ENCODE measurements around the gene OR5K4.

OR5K4 gene

DNA sequence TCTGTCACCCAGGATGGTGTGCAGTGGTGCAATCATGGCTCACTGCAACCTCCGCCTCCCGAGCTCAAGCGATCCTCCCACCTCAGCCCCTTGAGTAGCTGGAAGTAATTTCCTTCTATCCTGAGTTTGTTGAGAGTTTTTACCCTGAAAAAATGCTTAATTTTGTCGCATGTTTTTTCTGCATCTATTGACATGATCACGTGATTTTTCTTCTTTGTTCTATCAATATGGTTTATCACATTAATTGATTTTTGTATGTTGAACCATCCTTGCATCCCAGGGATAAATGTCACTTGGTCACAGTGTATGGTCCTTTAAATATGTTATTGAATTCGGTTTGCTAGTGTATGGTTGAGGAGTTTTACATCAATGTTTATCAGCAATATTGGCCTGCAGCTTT is 11.9 kb upstream of the OR5K4 start:
- CTCF ChIA-PET = interaction anchor here (0.6 kb wide), 1 partner anchor 736 kb away, joined by 3 read pairs; no protein-coding TSS in a partner anchor
- TF ChIP-seq, protein P1, sequence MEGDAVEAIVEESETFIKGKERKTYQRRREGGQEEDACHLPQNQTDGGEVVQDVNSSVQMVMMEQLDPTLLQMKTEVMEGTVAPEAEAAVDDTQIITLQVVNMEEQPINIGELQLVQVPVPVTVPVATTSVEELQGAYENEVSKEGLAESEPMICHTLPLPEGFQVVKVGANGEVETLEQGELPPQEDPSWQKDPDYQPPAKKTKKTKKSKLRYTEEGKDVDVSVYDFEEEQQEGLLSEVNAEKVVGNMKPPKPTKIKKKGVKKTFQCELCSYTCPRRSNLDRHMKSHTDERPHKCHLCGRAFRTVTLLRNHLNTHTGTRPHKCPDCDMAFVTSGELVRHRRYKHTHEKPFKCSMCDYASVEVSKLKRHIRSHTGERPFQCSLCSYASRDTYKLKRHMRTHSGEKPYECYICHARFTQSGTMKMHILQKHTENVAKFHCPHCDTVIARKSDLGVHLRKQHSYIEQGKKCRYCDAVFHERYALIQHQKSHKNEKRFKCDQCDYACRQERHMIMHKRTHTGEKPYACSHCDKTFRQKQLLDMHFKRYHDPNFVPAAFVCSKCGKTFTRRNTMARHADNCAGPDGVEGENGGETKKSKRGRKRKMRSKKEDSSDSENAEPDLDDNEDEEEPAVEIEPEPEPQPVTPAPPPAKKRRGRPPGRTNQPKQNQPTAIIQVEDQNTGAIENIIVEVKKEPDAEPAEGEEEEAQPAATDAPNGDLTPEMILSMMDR (conservative IDR thresholded peaks at IDR 0.05; ENCODE audit: low read depth) = no peak
- no peak overlapping the region for H3K27ac ChIP-seq
- DNase-seq (ENCODE audit: low spot score) = no peak
- POLR2A ChIA-PET (ENCODE audit: low non-redundant PET) = no interaction called here

DNA sequence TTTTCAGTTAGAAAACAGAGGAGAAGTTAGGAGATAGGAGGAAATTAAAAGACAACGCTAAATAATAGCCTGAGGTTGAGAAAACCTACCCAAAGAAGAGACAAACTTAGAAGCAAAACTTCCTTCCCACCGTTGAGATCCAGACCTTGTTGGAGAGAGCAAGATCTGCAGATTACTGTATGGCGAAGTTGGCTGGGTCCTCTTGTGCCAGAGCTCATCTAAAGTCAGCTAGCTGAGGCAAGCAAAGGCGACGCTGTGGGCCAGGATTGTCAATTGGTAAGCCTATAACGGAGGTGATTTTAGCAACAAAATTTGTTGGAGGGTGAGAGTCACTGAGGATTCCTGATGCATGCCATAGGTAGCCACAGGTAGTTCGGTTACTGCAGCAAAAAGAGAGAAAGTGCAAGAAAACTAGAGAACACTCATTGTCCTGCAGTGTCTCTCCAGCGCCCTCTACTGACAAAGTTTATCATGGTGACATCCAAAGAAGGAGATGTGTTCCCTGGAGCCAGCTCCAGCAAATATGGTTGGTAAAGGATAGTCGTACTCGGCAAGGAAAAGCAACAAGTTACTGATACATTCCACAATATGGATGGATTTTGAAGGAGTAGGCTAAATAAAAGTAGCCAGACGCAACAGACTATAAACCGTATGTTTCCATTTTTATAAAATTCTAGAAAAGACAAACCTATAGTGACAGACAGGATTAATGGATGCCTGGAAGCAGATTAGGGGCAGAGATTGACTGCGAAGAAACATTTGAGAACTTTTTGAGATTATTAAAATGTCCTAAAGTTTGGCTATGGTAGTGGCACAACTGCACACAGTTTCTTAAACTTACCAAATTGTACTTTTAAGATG is 9.8 kb upstream of the OR5K4 start:
- ChIA-PET CTCF (interaction anchor here (0.6 to 0.8 kb wide), 3 partner anchors 19 to 448 kb away, joined by 3 to 4 read pairs (median 3); no protein-coding TSS in a partner anchor), POLR2A (ENCODE audit: low non-redundant PET) (no interaction called here)
- TF ChIP-seq, protein P1 (conservative IDR thresholded peaks at IDR 0.05; ENCODE audit: low read depth) = peak; percentile 39
- peak; percentile 2 for DNase-seq (ENCODE audit: low spot score)
- no peak overlapping the region for H3K27ac ChIP-seq

DNA sequence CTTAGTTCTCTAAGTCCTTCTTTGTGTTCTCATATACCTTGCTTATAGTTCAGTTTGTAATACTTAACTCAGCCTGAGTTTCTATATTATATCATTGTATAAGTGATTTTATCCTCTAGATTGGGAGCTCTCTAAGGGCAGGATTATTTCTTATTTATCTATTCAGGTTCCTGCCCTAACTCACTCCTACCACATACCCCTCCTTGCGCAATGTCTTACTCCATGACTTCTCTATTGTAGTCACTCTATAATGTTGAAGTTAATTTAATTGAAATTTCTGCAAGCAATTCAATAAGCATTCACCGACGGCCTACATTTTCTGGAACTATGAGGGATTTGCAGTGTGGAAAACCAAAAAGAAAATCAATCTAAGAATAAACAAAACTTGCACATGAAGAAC is 3.6 kb upstream of the OR5K4 start:
- ChIA-PET CTCF (no interaction called here), POLR2A (ENCODE audit: low non-redundant PET) (no interaction called here)
- TF ChIP-seq, protein P1 (conservative IDR thresholded peaks at IDR 0.05; ENCODE audit: low read depth) = no peak
- no peak for DNase-seq (ENCODE audit: low spot score)
- no peak overlapping the region for H3K27ac ChIP-seq

DNA sequence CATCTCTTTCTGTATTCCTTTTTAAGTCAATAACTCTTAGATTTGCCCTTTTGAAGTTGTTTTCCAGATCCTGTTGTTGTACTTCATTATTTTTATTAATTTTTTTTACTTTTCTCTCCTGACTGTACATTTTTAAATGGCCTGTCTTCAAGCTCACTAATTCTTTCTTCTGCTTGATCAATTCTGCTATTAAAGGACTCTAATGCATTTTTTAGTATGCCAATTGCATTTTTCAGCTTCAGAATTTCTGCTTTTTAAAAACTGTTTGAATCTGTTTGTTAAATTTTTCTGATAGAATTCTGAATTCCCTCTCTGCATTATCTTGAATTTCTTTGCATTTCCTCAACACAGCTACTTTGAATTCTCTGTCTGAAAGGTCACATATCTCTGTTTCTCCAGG is 5.6 kb downstream of the OR5K4 start:
- TF ChIP-seq, protein P1 (conservative IDR thresholded peaks at IDR 0.05; ENCODE audit: low read depth) = no peak
- CTCF ChIA-PET = no interaction called here
- POLR2A ChIA-PET (ENCODE audit: low non-redundant PET) = no interaction called here
- no peak overlapping the region for H3K27ac ChIP-seq
- DNase-seq (ENCODE audit: low spot score) = no peak

- ChIA-PET POLR2A (ENCODE audit: low non-redundant PET) (no interaction called here), CTCF (no interaction called here)
- no peak overlapping the region for H3K27ac ChIP-seq
- TF ChIP-seq, protein P1 (conservative IDR thresholded peaks at IDR 0.05; ENCODE audit: low read depth) = no peak
- DNase-seq (ENCODE audit: low spot score) = no peak
Measured at GRCh38 chr3:98359993-98360675, 6.5 kb downstream of the OR5K4 start.

- POLR2A ChIA-PET (ENCODE audit: low non-redundant PET) = no interaction called here
- TF ChIP-seq, protein P1 (conservative IDR thresholded peaks at IDR 0.05; ENCODE audit: low read depth) = no peak
- CTCF ChIA-PET = no interaction called here
- no peak overlapping the region for H3K27ac ChIP-seq
- DNase-seq (ENCODE audit: low spot score) = no peak
Measured at GRCh38 chr3:98360681-98361080, 7.0 kb downstream of the OR5K4 start.
